Thoracic aorta (tissue), 2 donors: ENCODE data around the gene ABCB9. TPM values are rescaled to one million over a fixed set of nuclear protein-coding genes. Genes with fewer than 3 reads are reported as not detected.
"Not testable (repeated sequence)": the region's sequence is repeated elsewhere in the genome, so short reads cannot be mapped to it uniquely, and the experiment has no call there.

Experiments
- ATAC-seq: fragments of 150-250 bp; one replicate; pipeline ENCODE4 v1.8.0; 2017; ENCODE audit warnings: low read depth; ENCODE audit not compliant: insufficient number of reproducible peaks, low FRiP score
- DNase-seq: peaks from one replicate; pipeline ENCODE4 v3.0.0-alpha.2; 2020; ENCODE audit warnings: low spot score
- H3K27ac ChIP-seq, 2 donors: fragments of 200-600 bp; sonication (generic); 1 replicate in 1 of 2; 2 replicates in 1 of 2; pipeline ENCODE4 v1.5.1; 2016; ENCODE audit warnings: mild to moderate bottlenecking in 2 of 2, moderate library complexity in 2 of 2
- H3K27me3 ChIP-seq: fragments of 200-600 bp; sonication (generic); replicated peaks from 2 replicates; pipeline ENCODE4 v1.6.0; 2016; ENCODE audit warnings: mild to moderate bottlenecking; ENCODE audit not compliant: insufficient read depth
- H3K36me3 ChIP-seq: fragments of 200-600 bp; sonication (generic); one replicate; pipeline ENCODE4 v1.5.1; 2016
- H3K4me1 ChIP-seq, 2 donors: fragments of 200-600 bp; sonication (generic); 1 replicate in 1 of 2; 2 replicates in 1 of 2; pipeline versions ENCODE4 v1.5.1 to v1.6.0; 2016; ENCODE audit warnings: low read depth in 2 of 2, mild to moderate bottlenecking in 1 of 2; ENCODE audit not compliant: control insufficient read depth in 1 of 2
- H3K4me3 ChIP-seq: fragments of 200-600 bp; sonication (generic); 2 replicates; pipeline ENCODE4 v1.5.1; 2016; ENCODE audit warnings: mild to moderate bottlenecking
- H3K9me3 ChIP-seq: fragments of 200-600 bp; sonication (generic); 2 replicates; pipeline ENCODE4 v1.5.1; 2016
- CTCF ChIP-seq: fragments of 200-600 bp; sonication (generic); IDR thresholded peaks from one replicate; pipeline ENCODE4 v1.5.1; 2019; ENCODE audit warnings: antibody characterized with exemption
- total RNA-seq, 2 donors: library from RNA; depleted of rRNA; stranded (reverse); fragments of >200 nt; gene quantifications; one replicate each; pipeline versions ENCODE4 v1.1.0 to v1.2.3, GENCODE V29; 2016

ABCB9 gene
- total RNA-seq, 2 donors from 2014 or later, result 6.3 to 7.0 TPM

- H3K27ac ChIP-seq, result no peak overlapping the region
- TF ChIP-seq CTCF, result no peak
- ATAC-seq, result no peak
These were observed 23.1 kb downstream of the ABCB9 start for GRCh38 chr12:122943196-122943595.

GRCh38 chr12:122942637-122943036 lies 23.6 kb downstream of the ABCB9 start:
- Histone ChIP-seq H3K36me3 (no peaks in the 10 kb centered on the region), H3K4me3 (no peak overlapping the region), H3K27ac (no peak overlapping the region), H3K4me1 (peaks cover 5 to 36% of the 10 kb centered on the region in 2 donors), H3K9me3 (no peaks in the 10 kb centered on the region), H3K27me3 (no peaks in the 10 kb centered on the region)
- ATAC-seq (no peak), DNase-seq (no peak)
- TF ChIP-seq CTCF, result no peak

More at GRCh38 chr12:122943196-122943595, 23.1 kb downstream of the ABCB9 start:
- Histone ChIP-seq H3K36me3 (no peaks in the 10 kb centered on the region), H3K27me3 (no peaks in the 10 kb centered on the region), H3K4me3 (no peak overlapping the region), H3K4me1 (peaks cover 5 to 36% of the 10 kb centered on the region in 2 donors), H3K9me3 (no peaks in the 10 kb centered on the region)
- no peak for DNase-seq

- DNase-seq, H3K9me3 ChIP-seq, H3K4me3 ChIP-seq, H3K36me3 ChIP-seq, ATAC-seq, H3K27me3 ChIP-seq, H3K27ac ChIP-seq: not testable (repeated sequence)
- H3K4me1 ChIP-seq, result peaks cover 0 to 24% of the 10 kb centered on the region in 2 donors
These were observed 24.9 kb downstream of the ABCB9 start for GRCh38 chr12:122941351-122941750.

- no peak overlapping the region for H3K4me3 ChIP-seq
- no peak overlapping the region for H3K27ac ChIP-seq
- no peaks in the 10 kb centered on the region for H3K9me3 ChIP-seq
- peaks cover 0 to 12% of the 10 kb centered on the region in 2 donors for H3K4me1 ChIP-seq
- ATAC-seq (no peak), DNase-seq (no peak)
- no peak for TF ChIP-seq CTCF
- H3K36me3 ChIP-seq, result no peaks in the 10 kb centered on the region
- no peaks in the 10 kb centered on the region for H3K27me3 ChIP-seq
These were observed 27.1 kb downstream of the ABCB9 start for GRCh38 chr12:122939125-122939524.

GRCh38 chr12:122937622-122938091 lies 28.6 kb downstream of the ABCB9 start:
- no peaks in the 10 kb centered on the region for H3K36me3 ChIP-seq
- H3K9me3 ChIP-seq, result no peaks in the 10 kb centered on the region
- ATAC-seq, result no peak
- no peaks in the 10 kb centered on the region for H3K27me3 ChIP-seq
- TF ChIP-seq CTCF, result no peak
- H3K27ac ChIP-seq, result no peak overlapping the region
- no peak overlapping the region for H3K4me3 ChIP-seq
- DNase-seq, result no peak
- H3K4me1 ChIP-seq, result peaks cover 0 to 11% of the 10 kb centered on the region in 2 donors

GRCh38 chr12:122935318-122935717 lies 30.9 kb downstream of the ABCB9 start:
- no peaks in the 10 kb centered on the region for H3K27me3 ChIP-seq
- no peak for ATAC-seq

More at GRCh38 chr12:122935318-122935717, 30.9 kb downstream of the ABCB9 start:
- no peaks in the 10 kb centered on the region for H3K9me3 ChIP-seq
- H3K4me1 ChIP-seq, result no peaks in the 10 kb centered on the region
- H3K36me3 ChIP-seq, result no peaks in the 10 kb centered on the region
- H3K27ac ChIP-seq, result no peak overlapping the region
- no peak for TF ChIP-seq CTCF
- no peak for DNase-seq
- H3K4me3 ChIP-seq, result no peak overlapping the region
